GM18502 (cell line): ENCODE results near the gene TTC16.

ENCODE experiments used
- ATAC-seq: cut with Tn5 transposase; IDR thresholded peaks from one replicate; pipeline ENCODE4 v1.9.1; 2021; ENCODE audit warnings: mild to moderate bottlenecking; ENCODE audit not compliant: unreplicated experiment, poor library complexity

Gene TTC16

GRCh38 chr9:127720031-127720864 is 4.4 kb downstream of the TTC16 start:
- ATAC-seq: no peak

GRCh38 chr9:127720865-127721227 is 5.0 kb downstream of the TTC16 start:
- no peak for ATAC-seq

- no peak for ATAC-seq
These were observed 5.5 kb downstream of the TTC16 start for GRCh38 chr9:127721391-127721821.

- no peak for ATAC-seq
These were observed 6.3 kb downstream of the TTC16 start for GRCh38 chr9:127722055-127722745.

GRCh38 chr9:127723013-127723412 is 7.1 kb downstream of the TTC16 start:
- no peak for ATAC-seq

GRCh38 chr9:127723444-127723843 is 7.6 kb downstream of the TTC16 start:
- no peak for ATAC-seq

GRCh38 chr9:127724012-127724411 is 8.1 kb downstream of the TTC16 start:
- no peak for ATAC-seq

GRCh38 chr9:127726871-127727270 is 11.0 kb downstream of the TTC16 start:
- no peak for ATAC-seq

- ATAC-seq: no peak
These were observed 12.9 kb downstream of the TTC16 start for GRCh38 chr9:127728808-127729207.

GRCh38 chr9:127729522-127730256 is 13.8 kb downstream of the TTC16 start:
- ATAC-seq: no peak

GRCh38 chr9:127730262-127730661 is 14.4 kb downstream of the TTC16 start:
- no peak for ATAC-seq

- no peak for ATAC-seq
These were observed 15.0 kb downstream of the TTC16 start for GRCh38 chr9:127730799-127731410.

GRCh38 chr9:127731938-127732337 is 16.1 kb downstream of the TTC16 start:
- ATAC-seq: no peak

GRCh38 chr9:127732444-127732843 is 16.6 kb downstream of the TTC16 start:
- no peak for ATAC-seq

- ATAC-seq: no peak
These were observed 17.7 kb downstream of the TTC16 start for GRCh38 chr9:127733614-127734013.

GRCh38 chr9:127734247-127734746 is 18.4 kb downstream of the TTC16 start:
- no peak for ATAC-seq

- peak; percentile 88 for ATAC-seq
These were observed 19.1 kb downstream of the TTC16 start, which contains the start of gene TOR2A for GRCh38 chr9:127734747-127735529. TOR2A (minus strand) TSS chr9:127735294; CDS start chr9:127735270, 24 bp downstream.

- ATAC-seq: peak; percentile 1
These were observed 19.8 kb downstream of the TTC16 start for GRCh38 chr9:127735530-127736185.

- ATAC-seq: no peak
These were observed 22.8 kb downstream of the TTC16 start for GRCh38 chr9:127738666-127739065.
